ENCODE measurements around the gene SEZ6L. TPM values are rescaled to one million over a fixed set of nuclear protein-coding genes. Genes with fewer than 3 reads are reported as not detected.

The SEZ6L gene
- total and polyA plus RNA-seq, 10 donors, result 0.02 to 0.72 (median 0.30) TPM; not detected in 2

DNA sequence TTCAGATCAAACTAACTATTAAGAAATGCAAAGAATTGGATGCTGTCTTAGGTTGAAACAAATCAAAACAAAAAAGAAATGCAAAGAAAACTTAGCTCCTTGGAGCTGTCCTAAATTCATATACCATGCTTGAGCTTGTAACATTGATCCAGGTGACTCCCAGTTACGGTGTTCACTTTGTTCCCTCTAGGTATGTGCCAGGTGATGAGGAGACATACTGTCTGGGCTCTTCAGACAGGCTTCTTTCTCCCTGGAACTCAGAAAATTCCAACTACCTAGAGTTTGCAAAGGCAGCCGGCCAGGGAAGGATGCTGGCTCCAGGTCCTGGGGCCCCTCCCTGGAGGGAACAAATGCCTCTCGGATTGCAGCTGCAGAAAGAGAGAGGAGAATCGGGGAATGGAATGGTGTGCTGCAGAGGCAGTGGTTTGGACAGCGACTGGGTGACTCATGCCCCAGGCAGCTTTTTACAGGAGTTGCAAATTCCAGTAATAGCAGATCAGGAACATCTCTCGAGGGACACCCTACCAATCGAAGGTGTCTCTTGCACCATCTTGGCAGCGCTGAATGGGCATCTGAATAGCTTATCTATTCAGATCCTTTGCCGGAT, 247.5 kb downstream of the SEZ6L start:
- Histone ChIP-seq H3K9me3 (no peaks in the 10 kb centered on the region), H3K36me3 (no peaks in the 10 kb centered on the region), H3K4me1 (no peaks in the 10 kb centered on the region), H3K27ac (no peak overlapping the region), H3K4me3 (no peak overlapping the region), H3K27me3 (replicated peaks in 1 of 7) (peaks cover 0 to 39% (median 0%) of the 10 kb centered on the region in 7 donors)
- DNase-seq, result no peak
- intact Hi-C loops (cut with DNase I; ENCODE audit: low total_unique reads), result no loop called here
- 77 to 79% (median 78%) methylated on average over 9 of the region's 9 CpGs for WGBS, 5 donors
- TF ChIP-seq, protein P1, sequence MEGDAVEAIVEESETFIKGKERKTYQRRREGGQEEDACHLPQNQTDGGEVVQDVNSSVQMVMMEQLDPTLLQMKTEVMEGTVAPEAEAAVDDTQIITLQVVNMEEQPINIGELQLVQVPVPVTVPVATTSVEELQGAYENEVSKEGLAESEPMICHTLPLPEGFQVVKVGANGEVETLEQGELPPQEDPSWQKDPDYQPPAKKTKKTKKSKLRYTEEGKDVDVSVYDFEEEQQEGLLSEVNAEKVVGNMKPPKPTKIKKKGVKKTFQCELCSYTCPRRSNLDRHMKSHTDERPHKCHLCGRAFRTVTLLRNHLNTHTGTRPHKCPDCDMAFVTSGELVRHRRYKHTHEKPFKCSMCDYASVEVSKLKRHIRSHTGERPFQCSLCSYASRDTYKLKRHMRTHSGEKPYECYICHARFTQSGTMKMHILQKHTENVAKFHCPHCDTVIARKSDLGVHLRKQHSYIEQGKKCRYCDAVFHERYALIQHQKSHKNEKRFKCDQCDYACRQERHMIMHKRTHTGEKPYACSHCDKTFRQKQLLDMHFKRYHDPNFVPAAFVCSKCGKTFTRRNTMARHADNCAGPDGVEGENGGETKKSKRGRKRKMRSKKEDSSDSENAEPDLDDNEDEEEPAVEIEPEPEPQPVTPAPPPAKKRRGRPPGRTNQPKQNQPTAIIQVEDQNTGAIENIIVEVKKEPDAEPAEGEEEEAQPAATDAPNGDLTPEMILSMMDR (IDR thresholded peaks at IDR 0.05 in 8 of 11, conservative IDR thresholded peaks at IDR 0.05 in 3 of 11), result no peak
- TF ChIP-seq POLR2AphosphoS5 (IDR thresholded peaks at IDR 0.05) (no peak), POLR2A (IDR thresholded peaks at IDR 0.05) (no peak)

DNA sequence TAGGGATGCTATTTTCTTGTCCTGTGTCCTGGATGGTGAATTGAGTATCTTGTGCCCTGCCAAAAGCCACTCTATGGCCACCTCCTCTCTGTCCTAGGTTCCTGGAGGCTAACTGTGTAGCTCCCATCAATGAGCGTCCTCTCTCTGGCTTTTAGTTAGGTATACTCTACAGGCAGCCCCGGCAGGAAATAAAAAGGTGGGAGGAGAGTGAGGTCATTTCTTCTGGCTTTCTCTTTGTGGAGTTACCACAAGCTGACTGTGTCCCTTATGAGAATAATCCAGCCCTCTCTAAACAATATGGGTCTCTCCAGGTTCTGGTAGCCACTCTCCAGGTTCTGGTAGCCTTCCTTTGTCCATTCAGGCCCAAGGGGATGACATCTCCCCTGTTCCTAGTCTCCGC, 248.1 kb downstream of the SEZ6L start:
- H3K4me3 ChIP-seq, result no peak overlapping the region
- no peak overlapping the region for H3K27ac ChIP-seq
- WGBS, 5 donors, result 73 to 93% (median 78%) methylated on average over 3 of the region's 3 CpGs
- intact Hi-C loops (cut with DNase I; ENCODE audit: low total_unique reads), result no loop called here
- peaks cover 0 to 33% (median 0%) of the 10 kb centered on the region in 7 donors for H3K27me3 ChIP-seq (replicated peaks in 1 of 7)
- TF ChIP-seq, protein P1 (IDR thresholded peaks at IDR 0.05 in 8 of 11, conservative IDR thresholded peaks at IDR 0.05 in 3 of 11), result no peak
- no peak for TF ChIP-seq POLR2AphosphoS5 (IDR thresholded peaks at IDR 0.05)
- TF ChIP-seq POLR2A (IDR thresholded peaks at IDR 0.05), result no peak
- H3K9me3 ChIP-seq, result peaks cover 0 to 4% (median 3%) of the 10 kb centered on the region in 8 donors
- no peak for DNase-seq
- H3K4me1 ChIP-seq, result no peaks in the 10 kb centered on the region
- H3K36me3 ChIP-seq, result no peaks in the 10 kb centered on the region

DNA sequence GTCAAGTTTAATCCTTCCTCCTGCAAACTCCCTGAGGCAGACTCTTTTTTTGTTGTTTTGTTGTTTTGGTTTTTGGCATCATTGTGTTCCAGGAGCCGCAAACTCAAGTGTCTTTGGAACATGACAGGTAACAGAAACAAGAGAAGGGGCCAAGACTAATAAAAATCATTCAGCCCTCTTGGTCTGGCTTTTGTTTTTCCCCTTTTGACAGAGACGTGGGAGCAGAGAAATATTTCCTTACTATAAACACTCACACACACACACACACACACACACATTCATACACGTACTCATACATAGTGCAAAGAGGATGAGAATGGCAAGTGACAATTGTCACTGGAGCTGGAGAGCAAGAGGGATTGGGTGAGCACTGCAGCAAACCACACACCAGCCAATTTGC, 249.4 kb downstream of the SEZ6L start:
- Histone ChIP-seq H3K27me3 (replicated peaks in 1 of 7) (peaks cover 0 to 30% (median 0%) of the 10 kb centered on the region in 7 donors), H3K27ac (no peak overlapping the region), H3K36me3 (no peaks in the 10 kb centered on the region), H3K4me3 (no peak overlapping the region), H3K4me1 (no peaks in the 10 kb centered on the region), H3K9me3 (peaks cover 0 to 16% (median 15%) of the 10 kb centered on the region in 8 donors)
- WGBS, 5 donors, result 49 to 65% (median 59%) methylated on average over 3 of the region's 3 CpGs
- TF ChIP-seq POLR2A (IDR thresholded peaks at IDR 0.05) (no peak), POLR2AphosphoS5 (IDR thresholded peaks at IDR 0.05) (no peak)
- TF ChIP-seq, protein P1 (IDR thresholded peaks at IDR 0.05 in 8 of 11, conservative IDR thresholded peaks at IDR 0.05 in 3 of 11), result no peak
- intact Hi-C loops (cut with DNase I; ENCODE audit: low total_unique reads), result no loop called here
- no peak for DNase-seq

DNA sequence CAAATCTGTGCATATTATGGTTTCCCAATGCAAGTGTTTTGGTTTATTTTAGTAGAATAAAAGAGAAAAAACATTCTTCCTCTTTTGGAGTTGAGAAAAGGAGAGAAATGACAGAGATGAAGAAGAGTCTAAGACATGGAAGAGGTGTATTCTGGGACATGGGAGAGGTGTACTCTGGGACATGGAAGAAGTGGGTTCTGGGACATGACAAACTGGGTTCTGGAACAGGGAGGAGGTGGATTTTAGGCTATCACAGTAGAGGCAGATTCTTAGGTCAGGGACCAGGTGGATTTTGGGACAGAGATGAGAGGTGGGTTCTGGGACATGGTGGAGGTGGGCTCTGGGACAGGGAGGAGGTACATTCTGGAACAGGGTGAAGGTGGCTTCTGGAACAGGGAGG, 257.7 kb downstream of the SEZ6L start:
- no peak overlapping the region for H3K27ac ChIP-seq
- H3K9me3 ChIP-seq, result peaks cover 0 to 23% (median 18%) of the 10 kb centered on the region in 8 donors
- intact Hi-C loops (cut with DNase I; ENCODE audit: low total_unique reads), result no loop called here
- H3K4me3 ChIP-seq, result no peak overlapping the region
- H3K4me1 ChIP-seq, result peaks cover 16 to 35% (median 31%) of the 10 kb centered on the region in 6 donors
- peaks cover 0 to 8% (median 0%) of the 10 kb centered on the region in 7 donors for H3K27me3 ChIP-seq (replicated peaks in 1 of 7)
- DNase-seq, result no peak
- TF ChIP-seq, protein P1 (IDR thresholded peaks at IDR 0.05 in 8 of 11, conservative IDR thresholded peaks at IDR 0.05 in 3 of 11), result no peak
- TF ChIP-seq POLR2AphosphoS5 (IDR thresholded peaks at IDR 0.05), result no peak
- no peak for TF ChIP-seq POLR2A (IDR thresholded peaks at IDR 0.05)
- H3K36me3 ChIP-seq, result no peaks in the 10 kb centered on the region

All from spleen (tissue), 11 donors.